ENCODE results near the gene SARNP.

Gene SARNP

GRCh38 chr12:55707841-55708694, 109.5 kb downstream of the SARNP start, which contains the start of gene ITGA7:
TSS of gene ITGA7 (minus strand) at chr12:55707904. CDS start at chr12:55707682, 222 bp downstream.
- peak; percentile 45 to 48 for DNase-seq (ENCODE audit: low read depth in 2 of 2)

All from stimulated activated CD8-positive, alpha-beta memory T cell treated with anti-CD3 and anti-CD28 coated beads, Interleukin-15, amount 100 ng/mL, for 48 hours (primary cell).